Stomach (tissue), 9 donors: ENCODE measurements around the gene GRHL1. TPM values are rescaled to one million over a fixed set of nuclear protein-coding genes. Genes with fewer than 3 reads are reported as not detected.

Experiments used
- DNase-seq, 2 donors: peaks; one replicate each; pipeline versions ENCODE4 v3.0.0 to v3.0.0-alpha.2; 2013 to 2019
- H3K27ac ChIP-seq, 5 donors: fragments of 200-600 bp in 4 of 5; sonication (generic) in 4 of 5; one replicate each; pipeline ENCODE4 v1.5.1; 2013 to 2019; ENCODE audit warnings: mild to moderate bottlenecking in 1 of 5, moderate library complexity in 1 of 5
- H3K27me3 ChIP-seq, 3 donors: fragments of 200-600 bp; sonication (generic); one replicate each; pipeline ENCODE4 v1.5.1; 2017 to 2019; ENCODE audit warnings: mixed run types in 1 of 3
- H3K36me3 ChIP-seq, 4 donors: fragments of 200-600 bp; sonication (generic); 1 replicate in 3 of 4; 2 replicates in 1 of 4; pipeline ENCODE4 v1.5.1; 2016 to 2019
- H3K4me1 ChIP-seq, 4 donors: fragments of 200-600 bp; sonication (generic); one replicate each; pipeline ENCODE4 v1.5.1; 2016 to 2019
- H3K4me3 ChIP-seq, 4 donors: fragments of 200-600 bp; sonication (generic) in 3 of 4; one replicate each; pipeline ENCODE4 v1.5.1; 2016 to 2019; ENCODE audit warnings: mild to moderate bottlenecking in 1 of 4
- H3K9me3 ChIP-seq, 4 donors: fragments of 200-600 bp; sonication (generic); one replicate each; pipeline ENCODE4 v1.5.1; 2016 to 2019
- CTCF ChIP-seq, 7 experiments: fragments of 450-650 bp in 4 of 7; fragments of 200-600 bp in 3 of 7; sonication (generic) in 3 of 7; IDR thresholded peaks; one replicate each; pipeline ENCODE4 v1.5.1; 2016 to 2019; ENCODE audit warnings: antibody characterized with exemption in 7 of 7, control low read depth in 2 of 7, mild to moderate bottlenecking in 1 of 7
- EP300 ChIP-seq: sonication (generic); formaldehyde crosslinking; IDR thresholded peaks from one replicate; pipeline ENCODE4 v1.6.1; 2017; ENCODE audit warnings: antibody characterized with exemption
- POLR2A ChIP-seq, 4 donors: fragments of 450-650 bp; IDR thresholded peaks; one replicate each; pipeline ENCODE4 v1.6.1; 2016; ENCODE audit warnings: antibody characterized with exemption in 4 of 4, control low read depth in 2 of 4, mild to moderate bottlenecking in 1 of 4, moderate library complexity in 1 of 4
- POLR2AphosphoS5 ChIP-seq, 3 donors: sonication (generic); formaldehyde crosslinking; IDR thresholded peaks; one replicate each; pipeline ENCODE4 v1.6.1; 2016; ENCODE audit warnings: antibody characterized with exemption in 3 of 3
- WGBS, 5 donors: extraction: QIAGEN DNeasy Blood & Tissue Kit in 3 of 5; methylation state at CpG; one replicate each; pipeline versions ENCODE4 v1.1.5 to v1.1.7; 2013 to 2018; 5-methylcytosine and 5-hydroxymethylcytosine counted together
- intact Hi-C: fragments of 100-400 bp; cut with DNase I; formaldehyde crosslinking; loops from one replicate; pipeline ENCODE4 v1.15.1; 2023; ENCODE audit warnings: low total_unique reads
- polyA plus RNA-seq, 3 donors: library from polyadenylated mRNA; stranded (reverse); fragments of 200-250 nt; gene quantifications; one replicate each; pipeline ENCODE4 v1.2.3, GENCODE V29; 2013
- total RNA-seq, 5 donors: library from RNA; depleted of rRNA; stranded (reverse); fragments of >200 nt; gene quantifications; one replicate each; pipeline versions ENCODE4 v1.1.0 to v1.2.3, GENCODE V29; 2014 to 2016
- donor health status: healthy with polysubstance abuse.
- donor health status: Bipolar disorder and iron deficiency.
- donor health status: healthy.

The GRHL1 gene
- total and polyA plus RNA-seq, 8 donors: 0.89 to 16.5 (median 3.8) TPM

- intact Hi-C loops: no loop called here
- 87 to 93% (median 89%) methylated on average over 5 of the region's 5 CpGs for WGBS, 5 donors
- TF ChIP-seq POLR2A (IDR thresholded peaks at IDR 0.05) (no peak), POLR2AphosphoS5 (IDR thresholded peaks at IDR 0.05) (no peak), EP300 (no peak), CTCF (IDR thresholded peaks at IDR 0.05) (no peak)
- Histone ChIP-seq H3K4me1 (no peaks in the 10 kb centered on the region), H3K27ac (no peak overlapping the region), H3K27me3 (no peaks in the 10 kb centered on the region), H3K36me3 (no peaks in the 10 kb centered on the region), H3K4me3 (no peak overlapping the region), H3K9me3 (peaks cover 0 to 9% (median 3%) of the 10 kb centered on the region in 4 donors)
- no peak for DNase-seq
Observed at GRCh38 chr2:10017313-10017941, 65.9 kb downstream of the GRHL1 start.

DNA sequence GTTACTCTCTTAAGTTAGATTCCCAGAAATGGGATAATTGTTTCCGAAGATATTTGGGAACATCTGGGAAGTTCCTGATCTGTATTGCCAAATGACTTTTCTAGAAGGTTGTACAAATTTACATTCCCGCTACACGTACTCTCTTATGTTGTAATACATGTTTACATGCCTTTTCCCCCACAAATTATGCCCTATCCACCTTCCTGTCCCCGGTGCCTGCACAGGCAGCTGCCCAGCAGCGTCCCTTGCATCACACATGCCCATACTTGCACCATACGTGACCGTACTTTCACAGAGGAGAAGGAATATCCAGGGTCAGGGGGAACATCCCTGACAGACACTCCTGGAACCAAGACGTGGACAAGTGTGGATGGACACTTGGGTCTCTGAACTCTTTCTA is 67.7 kb downstream of the GRHL1 start:
- H3K36me3 ChIP-seq: no peaks in the 10 kb centered on the region
- H3K9me3 ChIP-seq: peaks cover 0 to 9% (median 3%) of the 10 kb centered on the region in 4 donors
- DNase-seq: no peak
- peak overlapping the region in 1 of 5 donors; percentile 41 for H3K27ac ChIP-seq
- no peaks in the 10 kb centered on the region for H3K27me3 ChIP-seq
- intact Hi-C loops: no loop called here
- no peaks in the 10 kb centered on the region for H3K4me1 ChIP-seq
- H3K4me3 ChIP-seq: no peak overlapping the region
- WGBS, 5 donors: 52 to 62% (median 59%) methylated on average over 8 of the region's 8 CpGs
- peak in 2 of 3 donors; percentile 12 to 54 for TF ChIP-seq POLR2AphosphoS5 (IDR thresholded peaks at IDR 0.05)
- no peak for TF ChIP-seq EP300

- Histone ChIP-seq H3K27me3 (no peaks in the 10 kb centered on the region), H3K4me1 (no peaks in the 10 kb centered on the region), H3K27ac (peak overlapping the region in 1 of 5 donors; percentile 41), H3K36me3 (no peaks in the 10 kb centered on the region), H3K4me3 (no peak overlapping the region), H3K9me3 (peaks cover 0 to 9% (median 3%) of the 10 kb centered on the region in 4 donors)
- WGBS, 5 donors: 75 to 80% (median 78%) methylated on average over 19 to 27 of the region's 27 CpGs
- intact Hi-C loops: no loop called here
- DNase-seq: no peak
- no peak for TF ChIP-seq POLR2A (IDR thresholded peaks at IDR 0.05)
Observed at GRCh38 chr2:10019602-10020400, 68.3 kb downstream of the GRHL1 start.

DNA sequence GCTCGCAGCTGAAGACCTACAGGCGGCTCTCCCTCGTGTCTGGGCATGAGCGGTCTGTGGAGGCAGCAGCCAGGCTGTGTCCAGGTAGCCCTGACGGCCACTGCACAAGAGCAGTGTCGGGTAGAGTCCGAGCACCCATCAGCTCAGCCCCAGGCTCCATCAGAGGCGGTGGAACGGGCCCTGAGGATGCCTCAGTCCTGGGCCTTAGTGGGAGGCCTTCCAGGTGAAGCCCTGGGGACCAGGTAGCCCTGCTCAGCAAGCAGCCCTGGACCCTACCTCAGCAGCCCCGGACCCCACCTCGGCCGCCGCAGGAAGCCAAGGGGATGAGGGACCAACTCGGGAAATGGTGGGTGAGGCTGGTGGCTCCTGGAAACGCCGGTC is 70.5 kb downstream of the GRHL1 start:
- no peak for DNase-seq
- Histone ChIP-seq H3K27me3 (no peaks in the 10 kb centered on the region), H3K4me3 (no peak overlapping the region), H3K36me3 (no peaks in the 10 kb centered on the region), H3K9me3 (peaks cover 0 to 7% (median 3%) of the 10 kb centered on the region in 4 donors), H3K4me1 (no peaks in the 10 kb centered on the region), H3K27ac (no peak overlapping the region)
- no peak for TF ChIP-seq POLR2A (IDR thresholded peaks at IDR 0.05)
- TF ChIP-seq CTCF (IDR thresholded peaks at IDR 0.05): no peak
- no peak for TF ChIP-seq POLR2AphosphoS5 (IDR thresholded peaks at IDR 0.05)
- TF ChIP-seq EP300: no peak
- WGBS, 5 donors: 86 to 92% (median 90%) methylated on average over 12 to 16 of the region's 16 CpGs
- intact Hi-C loops: no loop called here

GRCh38 chr2:10022445-10022844 is 71.0 kb downstream of the GRHL1 start:
- no peak overlapping the region for H3K4me3 ChIP-seq
- 86 to 98% (median 93%) methylated on average over 3 to 4 of the region's 4 CpGs for WGBS, 5 donors
- H3K27ac ChIP-seq: no peak overlapping the region
- H3K36me3 ChIP-seq: no peaks in the 10 kb centered on the region
- DNase-seq: no peak
- no peaks in the 10 kb centered on the region for H3K4me1 ChIP-seq
- intact Hi-C loops: no loop called here
- peaks cover 0 to 3% (median 1%) of the 10 kb centered on the region in 4 donors for H3K9me3 ChIP-seq
- no peak for TF ChIP-seq EP300
- no peak for TF ChIP-seq POLR2AphosphoS5 (IDR thresholded peaks at IDR 0.05)
- no peak for TF ChIP-seq POLR2A (IDR thresholded peaks at IDR 0.05)
- no peak for TF ChIP-seq CTCF (IDR thresholded peaks at IDR 0.05)
- no peaks in the 10 kb centered on the region for H3K27me3 ChIP-seq
